Osteocyte (in vitro differentiated cells): ENCODE results near the gene OSBPL10. TPM values are rescaled to one million over a fixed set of nuclear protein-coding genes. Genes with fewer than 3 reads are reported as not detected.

Experiments
- DNase-seq: peaks from one replicate; pipeline ENCODE4 v3.0.0; 2021; ENCODE audit warnings: mixed read lengths; ENCODE audit not compliant: unreplicated experiment; ENCODE audit errors: extremely low spot score
- H3K27ac Mint-ChIP-seq: one replicate; pipeline ENCODE4 v1.8.0; 2021; ENCODE audit warnings: mild to moderate bottlenecking, mixed read lengths; ENCODE audit not compliant: unreplicated experiment
- H3K27me3 Mint-ChIP-seq: one replicate; pipeline ENCODE4 v1.8.0; 2021; ENCODE audit warnings: mixed read lengths; ENCODE audit not compliant: unreplicated experiment
- H3K36me3 Mint-ChIP-seq: one replicate; pipeline ENCODE4 v1.8.0; 2021; ENCODE audit warnings: mixed read lengths; ENCODE audit not compliant: unreplicated experiment
- H3K4me1 Mint-ChIP-seq: one replicate; pipeline ENCODE4 v1.8.0; 2021; ENCODE audit warnings: mixed read lengths; ENCODE audit not compliant: unreplicated experiment
- H3K4me3 Mint-ChIP-seq: one replicate; pipeline ENCODE4 v1.8.0; 2021; ENCODE audit warnings: mild to moderate bottlenecking, moderate library complexity, mixed read lengths; ENCODE audit not compliant: unreplicated experiment
- H3K9me3 Mint-ChIP-seq: one replicate; pipeline ENCODE4 v1.8.0; 2021; ENCODE audit warnings: mixed read lengths; ENCODE audit not compliant: unreplicated experiment
- CTCF ChIP-seq: fragments of 200-600 bp; sonication (generic); IDR thresholded peaks from 2 replicates; pipeline ENCODE4 v1.5.0; 2021; ENCODE audit warnings: antibody characterized with exemption, mild to moderate bottlenecking, moderate library complexity
- total RNA-seq: library from RNA; stranded (reverse); gene quantifications from 2 replicates; pipeline ENCODE4 v1.2.1, GENCODE V29; 2021

The OSBPL10 gene
- total RNA-seq, 1 donor from 2014 or later, result 21.7 TPM

GRCh38 chr3:31760654-31761053, 220.4 kb downstream of the OSBPL10 start:
- no peak for DNase-seq
- no peak overlapping the region for H3K27ac Mint-ChIP-seq
- no peak overlapping the region for H3K4me3 Mint-ChIP-seq
- no peaks in the 10 kb centered on the region for H3K9me3 Mint-ChIP-seq
- no peak for TF ChIP-seq CTCF
- peaks cover 4% of the 10 kb centered on the region for H3K36me3 Mint-ChIP-seq
- H3K27me3 Mint-ChIP-seq, result no peaks in the 10 kb centered on the region
- H3K4me1 Mint-ChIP-seq, result peaks cover 5% of the 10 kb centered on the region

- Mint-ChIP-seq H3K36me3 (peaks cover 4% of the 10 kb centered on the region), H3K27me3 (no peaks in the 10 kb centered on the region), H3K4me3 (no peak overlapping the region), H3K9me3 (no peaks in the 10 kb centered on the region), H3K4me1 (peaks cover 9% of the 10 kb centered on the region), H3K27ac (no peak overlapping the region)
- no peak for DNase-seq
- TF ChIP-seq CTCF, result no peak
Measured at GRCh38 chr3:31758322-31758965, 222.6 kb downstream of the OSBPL10 start.

- Mint-ChIP-seq H3K4me1 (peaks cover 3% of the 10 kb centered on the region), H3K27me3 (no peaks in the 10 kb centered on the region), H3K36me3 (peaks cover 4% of the 10 kb centered on the region), H3K4me3 (no peak overlapping the region), H3K27ac (no peak overlapping the region), H3K9me3 (no peaks in the 10 kb centered on the region)
- TF ChIP-seq CTCF, result no peak
- no peak for DNase-seq
Measured at GRCh38 chr3:31755926-31756658, 225.0 kb downstream of the OSBPL10 start.

- Mint-ChIP-seq H3K36me3 (peaks cover 4% of the 10 kb centered on the region), H3K4me1 (peaks cover 3% of the 10 kb centered on the region), H3K4me3 (no peak overlapping the region), H3K27me3 (no peaks in the 10 kb centered on the region), H3K27ac (no peak overlapping the region), H3K9me3 (no peaks in the 10 kb centered on the region)
- TF ChIP-seq CTCF, result no peak
- no peak for DNase-seq
Measured at GRCh38 chr3:31754575-31755278, 226.3 kb downstream of the OSBPL10 start.

- TF ChIP-seq CTCF, result no peak
- Mint-ChIP-seq H3K27ac (no peak overlapping the region), H3K9me3 (no peaks in the 10 kb centered on the region), H3K4me3 (no peak overlapping the region), H3K4me1 (peaks cover 3% of the 10 kb centered on the region), H3K27me3 (no peaks in the 10 kb centered on the region), H3K36me3 (peaks cover 4% of the 10 kb centered on the region)
- no peak for DNase-seq
Measured at GRCh38 chr3:31753050-31753425, 228.0 kb downstream of the OSBPL10 start.
